Calu3 (cell line): ENCODE results near the gene CACNA2D3. TPM values are rescaled to one million over a fixed set of nuclear protein-coding genes. Genes with fewer than 3 reads are reported as not detected.

Source experiments
- BruUV-seq: library from RNA; stranded (reverse); fragments of 400-500 nt; replicated peaks from 2 replicates; lab custom pipeline; 2021; lab: Mats Ljungman, UMichigan
- CTCF ChIA-PET: fragments of 300-600 bp; sonication (Branson Sonifier 250); formaldehyde crosslinking; loops from one replicate; lab custom pipeline; 2022; ENCODE audit warnings: antibody characterized with exemption; lab: Charles Lee
- DNase-seq: peaks from one replicate; pipeline ENCODE4 v3.0.0; 2022
- H3K27ac Mint-ChIP-seq: one replicate; pipeline ENCODE4 v1.8.0; 2022; ENCODE audit warnings: mixed read lengths; ENCODE audit not compliant: unreplicated experiment
- H3K27me3 Mint-ChIP-seq: one replicate; pipeline ENCODE4 v1.8.0; 2022; ENCODE audit warnings: mixed read lengths; ENCODE audit not compliant: unreplicated experiment
- H3K36me3 Mint-ChIP-seq: one replicate; pipeline ENCODE4 v1.8.0; 2022; ENCODE audit warnings: mild to moderate bottlenecking, moderate library complexity, mixed read lengths; ENCODE audit not compliant: insufficient read depth, unreplicated experiment
- H3K4me1 Mint-ChIP-seq: one replicate; pipeline ENCODE4 v1.8.0; 2022; ENCODE audit warnings: mild to moderate bottlenecking, low read depth, mixed read lengths; ENCODE audit not compliant: unreplicated experiment
- H3K4me3 Mint-ChIP-seq: one replicate; pipeline ENCODE4 v1.8.0; 2022; ENCODE audit warnings: mild to moderate bottlenecking, low read depth, moderate library complexity, mixed read lengths; ENCODE audit not compliant: unreplicated experiment
- H3K9me3 Mint-ChIP-seq: one replicate; pipeline ENCODE4 v1.8.0; 2022; ENCODE audit warnings: low read depth, mixed read lengths; ENCODE audit not compliant: unreplicated experiment
- CTCF ChIP-seq: fragments of 200-600 bp; IDR thresholded peaks from one replicate; pipeline ENCODE4 v1.8.0; 2022; ENCODE audit warnings: antibody characterized with exemption; ENCODE audit not compliant: unreplicated experiment
- intact Hi-C: fragments of 100-400 bp; cut with micrococcal nuclease; formaldehyde crosslinking; loops from one replicate; pipeline ENCODE4 v1.10.0; 2022; ENCODE audit not compliant: unreplicated experiment
- total RNA-seq: library from RNA; stranded (reverse); gene quantifications from 2 replicates; pipeline ENCODE4 v1.2.3, GENCODE V29; 2022

The CACNA2D3 gene
- total RNA-seq, 1 experiment from 2014 or later, result not detected

GRCh38 chr3:54535619-54536018 lies 413.3 kb downstream of the CACNA2D3 start:
- Mint-ChIP-seq H3K9me3 (peaks cover 8% of the 10 kb centered on the region), H3K36me3 (no peaks in the 10 kb centered on the region), H3K4me3 (no peak overlapping the region), H3K27me3 (no peaks in the 10 kb centered on the region), H3K4me1 (no peaks in the 10 kb centered on the region), H3K27ac (no peak overlapping the region)
- intact Hi-C loops, result no loop called here
- CTCF ChIA-PET, result no interaction called here
- BruUV-seq, result no TSS peak
- no peak for DNase-seq
- no peak for TF ChIP-seq CTCF

GRCh38 chr3:54536450-54536849 lies 414.1 kb downstream of the CACNA2D3 start:
- Mint-ChIP-seq H3K4me1 (no peaks in the 10 kb centered on the region), H3K9me3 (peaks cover 10% of the 10 kb centered on the region), H3K36me3 (no peaks in the 10 kb centered on the region), H3K27ac (no peak overlapping the region), H3K4me3 (no peak overlapping the region), H3K27me3 (no peaks in the 10 kb centered on the region)
- no peak for TF ChIP-seq CTCF
- CTCF ChIA-PET, result no interaction called here
- no TSS peak for BruUV-seq
- no peak for DNase-seq
- intact Hi-C loops, result no loop called here

- Mint-ChIP-seq H3K4me1 (no peaks in the 10 kb centered on the region), H3K36me3 (no peaks in the 10 kb centered on the region), H3K27ac (no peak overlapping the region), H3K9me3 (peaks cover 13% of the 10 kb centered on the region), H3K27me3 (no peaks in the 10 kb centered on the region), H3K4me3 (no peak overlapping the region)
- no peak for TF ChIP-seq CTCF
- BruUV-seq, result no TSS peak
- intact Hi-C loops, result no loop called here
- CTCF ChIA-PET, result no interaction called here
- DNase-seq, result no peak
Measured at GRCh38 chr3:54537506-54537905, 415.2 kb downstream of the CACNA2D3 start.

- peaks cover 13% of the 10 kb centered on the region for H3K9me3 Mint-ChIP-seq
- BruUV-seq, result no TSS peak
- DNase-seq, result no peak
- no peak overlapping the region for H3K4me3 Mint-ChIP-seq
- no peak overlapping the region for H3K27ac Mint-ChIP-seq
- intact Hi-C loops, result no loop called here
- H3K27me3 Mint-ChIP-seq, result no peaks in the 10 kb centered on the region
- H3K36me3 Mint-ChIP-seq, result no peaks in the 10 kb centered on the region
- CTCF ChIA-PET, result no interaction called here
- no peak for TF ChIP-seq CTCF
- H3K4me1 Mint-ChIP-seq, result no peaks in the 10 kb centered on the region
Measured at GRCh38 chr3:54538346-54538745, 416.0 kb downstream of the CACNA2D3 start.
